Measurements from ENCODE around the gene FAM117A.

The FAM117A gene, protein sequence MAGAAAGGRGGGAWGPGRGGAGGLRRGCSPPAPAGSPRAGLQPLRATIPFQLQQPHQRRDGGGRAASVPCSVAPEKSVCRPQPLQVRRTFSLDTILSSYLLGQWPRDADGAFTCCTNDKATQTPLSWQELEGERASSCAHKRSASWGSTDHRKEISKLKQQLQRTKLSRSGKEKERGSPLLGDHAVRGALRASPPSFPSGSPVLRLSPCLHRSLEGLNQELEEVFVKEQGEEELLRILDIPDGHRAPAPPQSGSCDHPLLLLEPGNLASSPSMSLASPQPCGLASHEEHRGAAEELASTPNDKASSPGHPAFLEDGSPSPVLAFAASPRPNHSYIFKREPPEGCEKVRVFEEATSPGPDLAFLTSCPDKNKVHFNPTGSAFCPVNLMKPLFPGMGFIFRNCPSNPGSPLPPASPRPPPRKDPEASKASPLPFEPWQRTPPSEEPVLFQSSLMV

GRCh38 chr17:49763735-49764558 lies at the start of gene FAM117A:
Gene FAM117A (minus strand): TSS chr17:49764131. CDS start chr17:49764087, 44 bp downstream.
- peak; percentile 98 to 100 for DNase-seq

GRCh38 chr17:49809056-49809455 lies 45.1 kb upstream of the FAM117A start:
- no peak for DNase-seq

- no peak for DNase-seq
Observed at GRCh38 chr17:49798738-49799137, 34.8 kb upstream of the FAM117A start.

DNA sequence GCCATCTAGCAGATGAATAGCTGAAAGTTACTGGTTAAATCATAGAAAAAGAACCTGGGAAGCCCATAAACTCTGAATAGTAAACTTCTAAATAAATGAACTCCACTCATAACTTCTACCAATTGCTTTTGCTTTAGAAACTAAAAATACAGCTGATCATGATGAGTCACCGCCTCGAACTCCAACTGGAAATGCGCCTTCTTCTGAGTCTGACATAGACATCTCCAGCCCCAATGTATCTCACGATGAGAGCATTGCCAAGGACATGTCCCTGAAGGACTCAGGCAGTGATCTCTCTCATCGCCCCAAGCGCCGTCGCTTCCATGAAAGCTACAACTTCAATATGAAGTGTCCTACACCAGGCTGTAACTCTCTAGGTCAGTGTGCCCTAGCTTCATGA lies 34.3 kb upstream of the FAM117A start:
- no peak for DNase-seq

DNA sequence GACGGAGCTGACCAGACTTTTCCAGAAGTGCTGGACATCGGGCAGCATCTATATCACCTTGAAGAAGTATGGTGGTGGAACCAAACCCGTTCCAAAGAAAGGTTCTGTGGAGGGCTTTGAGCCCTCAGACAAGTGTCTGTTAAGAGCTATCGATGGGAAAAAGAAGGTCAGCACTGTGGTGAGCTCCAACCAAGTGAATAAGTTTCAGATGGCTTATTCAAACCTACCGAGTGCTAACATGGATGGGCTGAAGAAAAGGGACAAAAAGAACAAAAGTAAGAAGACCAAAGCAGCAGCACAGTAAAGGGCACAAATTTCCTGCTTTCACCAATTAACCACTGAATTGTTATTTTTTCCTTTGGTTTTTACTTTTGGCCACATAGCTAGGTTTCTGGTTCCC lies 31.4 kb upstream of the FAM117A start:
- no peak for DNase-seq

DNA sequence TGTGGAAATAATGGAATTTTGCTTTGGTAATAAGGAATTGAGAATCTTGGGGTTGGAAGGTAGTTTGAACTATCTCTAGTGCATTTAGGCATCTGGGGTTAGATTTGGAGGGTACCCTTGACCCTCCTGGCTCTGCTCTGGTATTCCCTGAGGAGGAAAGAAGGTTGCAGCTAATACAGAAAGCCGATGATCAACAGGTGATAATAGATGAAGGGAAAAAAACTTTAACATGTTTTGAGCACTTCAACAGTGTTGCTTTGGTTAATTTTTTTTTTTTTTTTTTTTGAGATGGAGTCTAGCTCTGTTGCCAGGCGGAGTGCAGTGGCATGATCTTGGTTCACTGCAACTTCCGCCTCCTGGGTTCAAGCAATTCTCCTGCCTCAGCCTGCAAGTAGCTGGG lies 29.4 kb upstream of the FAM117A start:
- no peak for DNase-seq

GRCh38 chr17:49789243-49789578 lies 25.3 kb upstream of the FAM117A start:
- no peak for DNase-seq

DNA sequence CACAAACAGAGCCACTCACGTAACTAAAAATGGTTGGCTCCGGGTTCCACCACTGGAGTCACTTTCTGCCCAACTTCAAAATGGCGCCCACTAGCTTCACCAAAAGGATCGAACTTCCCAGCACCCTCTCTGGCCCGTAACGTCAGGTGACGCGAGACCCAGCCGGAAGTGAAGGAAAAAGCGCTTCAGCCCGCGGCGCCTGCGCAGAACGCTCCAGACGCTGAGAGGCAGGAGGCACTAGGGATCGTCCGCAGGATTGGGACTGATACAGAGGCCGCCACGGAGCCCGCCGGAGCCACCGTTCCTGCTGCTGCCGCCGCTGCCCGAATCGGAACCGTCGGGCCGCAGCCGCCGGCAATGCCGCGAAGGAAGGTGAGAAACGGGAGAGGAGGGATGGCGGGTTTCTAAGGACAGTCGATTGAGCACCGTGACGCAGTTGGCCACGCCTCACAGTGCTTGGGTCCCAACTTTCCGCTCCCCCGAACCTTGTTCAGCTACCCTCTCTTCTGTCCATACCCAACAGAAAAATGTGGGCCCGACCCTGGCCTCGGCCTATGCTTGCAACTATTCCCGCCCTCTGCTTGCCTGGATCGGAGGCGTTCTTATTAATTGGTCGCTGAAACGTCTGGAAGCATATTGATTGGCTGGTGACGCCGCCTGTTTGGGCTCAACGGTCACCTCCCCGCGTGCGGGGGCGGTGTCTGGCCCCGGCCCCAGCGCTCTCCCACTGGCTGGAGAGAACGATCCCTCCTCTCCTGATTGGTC lies 24.7 kb upstream of the FAM117A start, which contains the start of gene KAT7:
Gene KAT7 (plus strand): TSS at position 204 of the 765 bp plus-strand sequence. CDS start 154 bp downstream, at position 358.
- peak; percentile 100 for DNase-seq

- no peak for DNase-seq
Observed at GRCh38 chr17:49787884-49788477, 24.1 kb upstream of the FAM117A start.

- no peak for DNase-seq
Observed at GRCh38 chr17:49784636-49785035, 20.7 kb upstream of the FAM117A start.

DNA sequence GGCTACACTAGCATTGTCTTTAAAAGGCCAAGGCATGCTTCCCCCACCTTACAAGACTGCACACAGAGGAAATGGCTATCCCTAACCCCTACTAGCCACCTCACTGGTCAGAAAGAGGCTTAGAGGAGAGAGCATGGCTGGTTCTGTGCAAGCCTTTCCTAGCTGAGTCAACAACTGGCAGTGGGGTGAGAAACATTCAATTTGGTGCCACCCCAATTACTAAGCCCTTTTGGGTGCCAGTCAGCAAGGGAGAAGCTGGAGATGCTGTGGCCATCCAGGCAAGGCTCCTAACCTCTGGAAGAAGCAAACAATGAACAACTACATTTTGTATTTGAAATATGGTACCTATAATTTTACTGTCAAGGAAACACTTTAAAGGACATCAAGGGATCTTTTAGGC lies 19.9 kb upstream of the FAM117A start:
- DNase-seq: no peak

DNA sequence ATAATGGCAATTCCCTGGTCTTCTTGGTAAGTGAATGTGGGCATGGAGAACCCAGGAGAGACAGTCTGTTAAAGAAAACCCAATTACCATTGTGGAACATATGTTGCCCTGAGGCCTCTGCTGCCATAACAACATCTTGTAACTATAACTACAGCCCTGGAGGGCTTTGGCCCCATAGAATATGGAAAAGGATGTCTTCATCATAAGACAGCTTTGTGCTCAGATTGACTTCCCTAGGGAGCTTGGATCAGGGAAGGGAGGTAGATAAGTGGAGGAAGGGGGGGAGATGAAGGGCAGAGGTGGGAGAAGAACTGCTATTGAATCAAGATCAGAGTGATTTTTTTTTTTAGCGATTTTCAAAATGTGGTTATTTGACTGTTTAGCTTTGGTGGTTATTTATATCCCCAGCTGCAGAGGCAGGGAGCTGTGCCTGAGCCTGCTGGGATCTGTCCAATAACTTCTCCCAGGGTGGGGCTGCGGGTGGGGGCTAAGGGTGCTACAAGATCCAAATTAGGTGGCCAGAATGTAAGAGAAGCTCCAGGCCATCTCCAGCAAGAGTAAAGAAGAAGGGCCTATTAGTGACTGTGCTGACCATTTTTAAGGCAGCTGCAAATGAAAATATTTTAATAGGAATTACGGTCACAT lies 19.3 kb upstream of the FAM117A start:
- DNase-seq: peak; percentile 0 to 17

GRCh38 chr17:49779739-49780231 lies 15.9 kb upstream of the FAM117A start:
- peak; percentile 4 to 39 for DNase-seq

DNA sequence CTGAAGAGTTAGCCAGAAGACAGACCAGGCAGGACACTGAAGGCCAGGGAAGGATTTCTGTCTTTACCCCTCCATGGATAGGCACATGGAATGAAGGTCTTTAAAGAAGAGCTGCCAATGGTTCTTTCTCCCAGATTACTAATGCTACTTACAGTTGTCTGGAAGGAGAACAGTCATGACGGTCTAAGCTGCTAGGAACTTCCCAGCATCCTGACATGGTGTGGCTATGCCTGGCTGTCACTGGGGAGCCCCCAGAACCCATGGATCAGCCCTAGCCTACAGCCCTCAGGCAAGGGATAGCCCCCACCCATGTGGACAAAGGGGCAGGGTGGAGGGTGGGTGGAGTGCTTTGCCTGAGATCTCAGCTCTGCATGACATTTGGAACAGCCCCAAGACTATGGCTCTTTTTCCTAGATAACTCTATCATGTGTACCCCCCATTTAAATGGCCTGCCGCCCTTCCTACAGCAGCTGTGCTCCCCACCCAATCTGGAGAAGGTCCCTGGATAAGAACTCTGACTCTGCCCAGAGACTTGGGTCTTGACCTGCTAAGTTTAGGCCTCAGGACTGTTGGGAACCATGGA lies 15.3 kb upstream of the FAM117A start:
- no peak for DNase-seq

DNA sequence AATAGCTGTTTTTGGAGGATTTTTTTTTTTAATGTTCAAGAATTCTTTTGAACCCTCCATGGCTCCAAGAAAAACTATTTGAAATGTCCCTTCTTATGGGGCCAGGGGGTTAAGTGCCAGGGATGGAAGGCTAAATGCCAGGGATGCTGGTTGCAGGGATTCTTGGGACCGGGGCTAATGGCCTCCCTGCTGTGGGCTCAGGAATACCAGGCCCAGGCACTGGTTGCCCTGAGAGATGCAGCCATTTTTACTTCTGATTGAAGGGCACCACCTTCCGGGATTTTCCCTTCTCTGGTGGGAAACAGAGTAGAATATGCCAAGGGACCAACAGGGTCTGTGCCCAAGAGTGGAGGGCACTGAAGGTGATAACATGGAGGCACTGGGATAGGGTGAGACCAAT lies 13.6 kb upstream of the FAM117A start:
- DNase-seq: no peak

GRCh38 chr17:49776551-49777300 lies 12.8 kb upstream of the FAM117A start:
- no peak for DNase-seq

DNA sequence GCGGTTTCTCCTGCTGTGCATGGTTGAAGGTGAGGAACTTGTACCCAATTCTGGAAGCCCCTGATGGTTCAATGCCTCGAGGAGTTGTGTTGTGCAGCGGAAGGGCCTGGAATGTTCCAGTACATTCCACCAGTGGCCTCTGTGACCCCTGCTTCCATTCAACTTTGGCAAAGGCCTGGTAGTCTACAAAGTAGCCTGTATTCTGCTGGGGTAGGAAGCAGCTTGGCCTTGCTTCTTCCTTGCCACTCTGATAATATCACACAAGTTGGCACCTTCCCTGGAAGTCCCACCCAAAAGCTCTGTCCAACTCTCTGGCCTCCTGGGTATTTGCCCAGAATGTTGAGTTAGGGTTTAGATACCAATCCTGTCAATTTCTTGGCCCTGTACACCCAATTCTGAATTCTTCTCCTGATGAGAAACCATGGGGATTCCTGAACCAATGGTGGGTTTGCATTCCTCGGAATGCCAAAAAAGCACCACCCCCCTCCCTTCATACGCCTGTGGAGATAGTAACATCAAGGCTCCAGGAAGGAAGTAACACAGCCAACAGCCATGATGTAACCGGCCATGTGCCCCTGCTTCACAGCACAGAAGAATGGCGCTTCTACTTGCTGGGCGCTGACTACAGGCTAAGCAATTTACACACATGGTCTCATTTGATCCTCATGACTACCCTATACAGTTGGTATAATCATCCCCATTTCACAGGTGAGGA lies 11.8 kb upstream of the FAM117A start:
- DNase-seq: no peak

DNA sequence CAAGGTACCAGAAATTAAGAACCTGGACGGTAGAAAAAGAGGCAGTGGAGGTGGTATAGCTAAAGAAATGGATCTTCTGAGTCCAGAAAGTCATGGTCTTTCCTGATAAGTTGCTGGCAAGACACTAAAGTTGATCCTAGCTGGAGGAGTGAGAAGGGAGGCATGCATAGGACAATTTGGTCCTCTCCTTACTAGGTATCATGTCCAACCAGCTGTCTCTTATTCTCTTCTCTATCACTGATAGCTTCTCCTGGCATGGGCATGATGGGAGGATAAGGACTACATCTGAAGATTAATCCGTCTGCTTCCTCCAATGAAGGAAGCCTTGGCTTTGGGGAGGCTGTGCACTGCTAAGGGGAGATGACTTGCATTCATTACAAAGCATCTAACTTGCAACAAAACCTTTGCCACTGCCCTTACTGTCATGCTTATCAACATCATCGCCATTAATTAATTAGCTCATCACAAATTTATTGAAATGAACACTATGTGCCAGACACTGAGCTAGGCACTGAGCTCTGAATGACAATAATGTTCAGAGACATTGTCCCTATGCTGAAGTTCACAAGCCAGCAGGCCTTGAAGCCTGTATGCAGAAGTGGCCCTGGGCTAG lies 3.1 kb upstream of the FAM117A start:
- no peak for DNase-seq

GRCh38 chr17:49764559-49765180 lies 739 bp upstream of the FAM117A start:
- DNase-seq: no peak

Data from NCI-H2081 (cell line).